GM10266 (cell line): ENCODE results near the gene HEBP1.

ENCODE experiments used
- DNase-seq: peaks from one replicate; pipeline ENCODE4 v3.0.0; 2012; ENCODE audit errors: extremely low spot score
- CTCF ChIP-seq: IDR thresholded peaks from 2 replicates; pipeline ENCODE4 v1.5.1; 2012; ENCODE audit warnings: mild to moderate bottlenecking, low read depth; ENCODE audit not compliant: control insufficient read depth, insufficient read depth; ENCODE audit errors: missing control alignments

The HEBP1 gene

DNA sequence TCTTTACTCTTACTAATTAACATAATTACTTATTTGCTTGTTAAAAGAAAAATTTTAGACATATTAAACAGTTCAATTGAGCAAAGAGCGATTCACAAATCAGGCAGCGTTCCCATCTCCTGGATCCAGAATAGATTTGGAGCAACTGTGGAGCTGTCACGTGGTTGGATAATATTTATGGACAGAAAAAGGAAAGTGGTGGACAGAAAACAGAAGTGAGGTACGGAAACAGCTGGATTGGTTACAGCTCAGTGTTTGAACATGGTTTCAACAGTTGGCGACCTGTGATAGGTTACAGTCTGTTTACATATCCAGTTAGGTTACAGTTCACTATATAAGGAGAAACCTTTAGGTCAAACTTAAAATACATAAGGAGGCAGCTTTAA lies 24.5 kb upstream of the HEBP1 start:
- TF ChIP-seq CTCF: no peak
- no peak for DNase-seq

DNA sequence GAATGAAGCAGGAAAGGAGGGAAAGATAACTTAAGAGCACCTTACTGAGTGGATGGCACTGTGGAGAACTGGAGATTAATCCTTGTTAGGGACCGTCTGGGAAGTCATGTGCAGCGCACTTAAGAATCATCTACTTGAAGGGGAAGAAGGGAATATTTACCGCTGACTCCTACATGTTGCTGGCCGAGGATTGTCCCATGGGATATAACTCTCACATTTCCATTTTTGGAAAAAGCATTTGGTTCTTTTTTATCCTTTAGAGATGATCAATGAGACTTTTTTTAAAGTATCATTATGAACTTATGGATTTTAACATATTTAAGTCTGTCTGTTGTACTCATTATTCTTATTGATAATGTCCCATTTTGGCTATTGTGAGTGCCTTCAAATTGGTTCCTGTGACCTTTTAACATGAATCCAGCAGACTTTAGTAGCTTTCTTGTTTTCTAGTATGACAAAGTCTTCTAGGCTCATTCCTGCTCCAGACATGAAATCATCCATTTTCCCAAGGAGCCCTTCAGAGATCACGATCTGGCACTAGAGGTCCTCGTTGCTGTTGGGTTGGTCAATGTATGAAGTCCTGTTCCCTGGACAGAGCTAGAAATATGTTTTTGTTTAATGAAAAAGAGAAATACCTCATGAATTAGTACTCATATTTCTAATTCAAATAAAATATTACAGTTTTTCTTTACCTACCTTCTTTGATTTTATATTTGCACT lies 23.9 kb upstream of the HEBP1 start:
- no peak for DNase-seq
- peak; percentile 43 for TF ChIP-seq CTCF

DNA sequence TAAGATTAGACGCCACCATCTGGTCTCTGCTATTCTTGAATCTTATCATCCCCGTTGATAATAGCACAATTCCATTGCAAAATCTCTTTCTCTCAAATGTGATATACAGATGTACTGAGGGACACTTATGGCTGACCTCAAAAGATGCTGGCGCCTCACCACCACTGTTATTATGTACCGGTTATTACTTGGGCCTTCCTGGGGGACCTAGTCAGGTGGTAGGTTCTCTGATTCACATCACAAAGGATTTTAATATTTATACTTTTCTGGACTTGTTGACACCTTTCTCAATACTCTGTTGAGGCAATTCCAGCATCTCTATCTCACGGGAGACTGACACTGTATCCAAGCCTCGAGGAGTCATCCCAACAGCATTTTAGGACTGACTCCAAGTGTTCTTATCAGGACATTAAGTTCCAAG lies 22.8 kb upstream of the HEBP1 start:
- DNase-seq: no peak

DNA sequence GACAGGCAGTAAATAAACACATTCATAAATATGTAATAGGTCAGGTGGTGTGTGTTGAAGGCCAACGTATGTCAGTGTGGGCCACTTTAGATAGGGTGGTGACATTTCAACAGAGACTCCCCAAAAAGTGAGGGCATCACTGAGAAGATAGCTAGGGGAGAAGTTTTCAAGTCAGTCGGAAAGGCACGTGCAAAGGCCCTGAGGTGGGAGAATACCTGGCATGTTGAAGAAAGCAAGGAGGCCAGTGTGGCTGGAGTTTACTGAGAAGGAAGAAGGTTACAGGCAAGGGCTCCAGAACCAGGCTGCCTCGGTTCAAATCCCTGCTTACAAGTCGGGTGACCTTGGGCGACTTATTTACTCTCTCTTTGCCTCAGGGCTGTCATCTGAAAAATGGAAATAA lies 11.0 kb upstream of the HEBP1 start:
- TF ChIP-seq CTCF: no peak

More for the DNA sequence above, 22.8 kb upstream of the HEBP1 start:
- no peak for TF ChIP-seq CTCF

DNA sequence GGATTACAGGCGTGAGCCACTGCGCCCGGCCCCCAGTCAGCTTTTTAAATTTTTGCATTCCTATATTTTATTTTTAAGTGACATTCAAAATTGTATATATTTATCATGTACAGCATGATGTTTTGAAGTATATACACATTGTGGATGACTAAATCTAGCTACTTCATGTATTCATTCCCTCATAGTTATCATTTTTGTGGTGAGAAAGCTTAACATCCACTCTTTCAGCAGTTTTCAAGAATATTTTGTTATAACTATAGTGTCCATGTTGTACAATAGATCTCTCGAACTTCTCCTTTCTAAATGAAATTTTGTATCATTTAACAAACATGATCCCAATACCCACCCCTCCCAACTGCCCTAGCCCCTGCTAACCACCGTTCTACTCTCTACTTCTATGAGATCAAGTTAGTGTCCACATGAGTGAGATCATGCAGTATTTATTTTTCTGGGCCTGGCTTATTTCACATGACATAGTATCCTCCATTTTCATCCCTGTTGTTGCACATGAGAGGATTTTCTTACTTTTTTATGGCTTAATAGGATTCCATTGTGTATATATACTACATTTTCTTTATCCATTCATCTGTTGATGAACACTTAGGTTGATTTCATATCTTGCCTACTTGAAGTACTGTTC lies 8.8 kb upstream of the HEBP1 start:
- no peak for TF ChIP-seq CTCF
- DNase-seq: no peak

More for the DNA sequence above, 11.0 kb upstream of the HEBP1 start:
- DNase-seq: no peak

DNA sequence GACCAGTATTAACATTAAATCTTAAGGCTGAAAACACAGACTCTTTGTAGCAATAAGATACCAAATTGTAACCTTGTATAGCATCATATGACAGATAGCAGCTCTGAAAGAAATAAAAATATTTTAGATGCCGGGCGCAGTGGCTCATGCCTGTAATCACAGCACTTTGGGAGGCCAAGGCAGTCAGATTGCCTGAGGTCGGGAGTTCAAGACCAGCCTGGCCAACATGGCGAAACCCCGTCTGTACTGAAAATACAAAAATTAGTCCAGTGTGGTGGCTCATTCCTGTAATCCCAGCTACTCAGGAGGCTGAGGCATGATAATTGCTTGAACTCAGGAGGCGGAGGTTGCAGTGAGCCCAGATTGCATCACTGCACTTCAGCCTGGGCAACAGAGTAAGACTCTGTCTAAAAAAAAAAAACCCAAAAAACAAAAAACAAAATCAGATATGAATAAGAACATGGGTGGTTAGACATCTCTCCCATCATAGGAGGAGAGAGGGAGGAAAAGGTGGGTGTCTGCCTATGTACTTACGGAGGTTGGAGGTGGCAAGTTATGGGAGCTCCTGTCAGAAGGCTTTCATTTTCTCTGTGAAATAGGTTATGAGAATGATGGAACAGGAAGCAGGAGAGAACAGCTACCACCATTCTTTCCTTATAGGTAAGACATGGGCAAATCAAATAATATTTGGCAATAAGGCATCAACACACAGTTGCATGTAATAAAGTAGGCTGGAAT lies 7.6 kb upstream of the HEBP1 start:
- DNase-seq: no peak
- no peak for TF ChIP-seq CTCF
